ENCODE measurements around the gene USP16. TPM values are rescaled to one million over a fixed set of nuclear protein-coding genes. Genes with fewer than 3 reads are reported as not detected.

USP16 gene
- total RNA-seq, 1 experiment from 2014 or later = 27.3 TPM

GRCh38 chr21:29034678-29035077, 10.2 kb downstream of the USP16 start:
- no peaks in the 10 kb centered on the region for H4K20me1 ChIP-seq (ENCODE audit: insufficient read depth, low read depth, low read length)
- DNase-seq = no peak
- no peaks in the 10 kb centered on the region for H3K9me2 ChIP-seq (replicated peaks; ENCODE audit: insufficient read depth, low read length)
- H2AFZ ChIP-seq (ENCODE audit: low read length) = no peak overlapping the region
- H3K27ac ChIP-seq (ENCODE audit: low read length) = no peak overlapping the region
- no peaks in the 10 kb centered on the region for H3K9me3 ChIP-seq (ENCODE audit: low read length)
- peaks cover 49% of the 10 kb centered on the region for H3K79me2 ChIP-seq (ENCODE audit: low read length)
- no peak overlapping the region for H3K4me3 ChIP-seq (ENCODE audit: low read length)
- no peak overlapping the region for H3K4me2 ChIP-seq (ENCODE audit: low read depth, low read length, poor library complexity, severe bottlenecking)
- no peak overlapping the region for H3K9ac ChIP-seq (ENCODE audit: low read length)
- H3K4me1 ChIP-seq (ENCODE audit: low read length) = peaks cover 3% of the 10 kb centered on the region; the same call in 1 of the 2 replicates
- peaks cover 76% of the 10 kb centered on the region; the same call in 1 of the 2 replicates for H3K36me3 ChIP-seq (ENCODE audit: insufficient read depth, low read length)
- no peaks in the 10 kb centered on the region for H3K27me3 ChIP-seq (ENCODE audit: low read length)

DNA sequence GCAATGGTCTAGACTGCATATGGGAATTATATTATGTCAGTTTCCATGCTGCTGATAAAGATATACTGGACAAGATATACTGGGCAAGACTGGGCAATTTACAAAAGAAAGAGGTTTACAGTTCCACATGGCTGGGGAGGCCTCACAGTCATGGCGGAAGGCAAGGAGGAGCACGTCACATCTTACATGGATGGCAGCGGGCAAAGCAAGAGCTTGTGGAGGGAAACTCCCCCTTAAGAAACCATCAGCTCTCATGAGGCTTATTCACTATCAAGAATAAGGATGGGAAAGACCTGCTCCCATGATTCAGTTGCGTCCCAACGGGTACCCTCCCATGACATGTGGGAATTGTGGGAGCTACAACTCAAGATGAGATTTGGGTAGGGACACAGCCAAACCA, 27.8 kb downstream of the USP16 start:
- no peaks in the 10 kb centered on the region for H3K9me3 ChIP-seq (ENCODE audit: low read length)

DNA sequence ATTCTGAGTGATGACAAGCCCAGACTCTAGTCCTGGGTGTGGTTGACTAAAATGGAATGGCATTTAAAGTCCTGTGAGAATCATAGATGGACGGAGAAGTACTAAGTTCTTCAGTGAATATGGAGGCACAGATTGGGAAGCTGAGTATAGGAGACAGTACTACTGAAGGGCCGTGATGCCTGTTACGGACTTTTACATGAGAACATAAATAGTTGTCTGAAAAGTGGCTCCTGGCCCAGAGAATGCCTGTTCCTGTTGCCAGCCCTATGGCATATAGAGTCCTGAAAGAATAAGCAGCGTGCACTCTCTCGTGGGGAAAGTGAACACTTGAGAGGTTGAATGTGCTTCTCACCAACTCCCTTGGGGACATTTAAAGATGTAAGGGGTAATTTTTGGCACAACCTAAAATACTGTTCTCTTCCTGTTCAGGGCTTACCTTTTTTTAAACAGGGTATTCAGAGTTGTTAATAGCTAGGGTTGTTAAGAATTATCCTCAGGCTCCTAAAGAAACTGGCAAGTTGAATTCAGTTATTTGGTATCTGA, 28.6 kb downstream of the USP16 start:
- H3K9me3 ChIP-seq (ENCODE audit: low read length) = no peaks in the 10 kb centered on the region
- peaks cover 14% of the 10 kb centered on the region; the same call in 1 of the 2 replicates for H4K20me1 ChIP-seq (ENCODE audit: insufficient read depth, low read depth, low read length)
- H3K27ac ChIP-seq (ENCODE audit: low read length) = peak overlapping the region; percentile 87
- peak overlapping the region; percentile 36 for H3K4me2 ChIP-seq (ENCODE audit: low read depth, low read length, poor library complexity, severe bottlenecking)
- no peak overlapping the region for H2AFZ ChIP-seq (ENCODE audit: low read length)
- no peaks in the 10 kb centered on the region for H3K27me3 ChIP-seq (ENCODE audit: low read length)
- no peaks in the 10 kb centered on the region for H3K9me2 ChIP-seq (replicated peaks; ENCODE audit: insufficient read depth, low read length)
- peak; percentile 80 for DNase-seq
- no peaks in the 10 kb centered on the region for H3K79me2 ChIP-seq (ENCODE audit: low read length)
- H3K9ac ChIP-seq (ENCODE audit: low read length) = peak overlapping the region; percentile 27
- no peak overlapping the region for H3K4me3 ChIP-seq (ENCODE audit: low read length)
- peaks cover 41% of the 10 kb centered on the region for H3K4me1 ChIP-seq (ENCODE audit: low read length)
- peaks cover 55% of the 10 kb centered on the region for H3K36me3 ChIP-seq (ENCODE audit: insufficient read depth, low read length)

More for the DNA sequence above, 27.8 kb downstream of the USP16 start:
- no peaks in the 10 kb centered on the region for H3K9me2 ChIP-seq (replicated peaks; ENCODE audit: insufficient read depth, low read length)
- H2AFZ ChIP-seq (ENCODE audit: low read length) = no peak overlapping the region
- H3K36me3 ChIP-seq (ENCODE audit: insufficient read depth, low read length) = peaks cover 59% of the 10 kb centered on the region
- no peak overlapping the region for H3K9ac ChIP-seq (ENCODE audit: low read length)
- H3K4me3 ChIP-seq (ENCODE audit: low read length) = no peak overlapping the region
- peaks cover 4% of the 10 kb centered on the region for H3K79me2 ChIP-seq (ENCODE audit: low read length)
- DNase-seq = no peak
- H3K27me3 ChIP-seq (ENCODE audit: low read length) = no peaks in the 10 kb centered on the region
- peaks cover 14% of the 10 kb centered on the region; the same call in 1 of the 2 replicates for H4K20me1 ChIP-seq (ENCODE audit: insufficient read depth, low read depth, low read length)
- no peak overlapping the region for H3K27ac ChIP-seq (ENCODE audit: low read length)
- peaks cover 41% of the 10 kb centered on the region for H3K4me1 ChIP-seq (ENCODE audit: low read length)
- no peak overlapping the region for H3K4me2 ChIP-seq (ENCODE audit: low read depth, low read length, poor library complexity, severe bottlenecking)

DNA sequence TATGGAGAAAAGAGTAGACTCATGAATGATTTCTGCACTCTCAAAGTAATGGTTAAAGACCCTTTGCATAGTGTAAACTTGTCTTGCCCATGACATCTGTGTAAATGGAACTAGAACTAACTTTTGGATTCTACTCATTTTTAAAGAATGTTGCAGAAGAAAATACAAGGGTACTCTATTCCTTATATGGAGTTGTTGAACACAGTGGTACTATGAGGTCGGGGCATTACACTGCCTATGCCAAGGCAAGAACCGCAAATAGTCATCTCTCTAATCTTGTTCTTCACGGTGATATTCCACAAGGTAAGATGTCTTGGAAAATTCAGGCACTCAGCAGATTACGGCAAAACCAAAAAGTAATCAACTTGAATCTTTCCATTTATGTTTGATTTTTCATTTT, 29.2 kb downstream of the USP16 start:
- Histone ChIP-seq H3K27ac (ENCODE audit: low read length) (peak overlapping the region; percentile 87), H3K9ac (ENCODE audit: low read length) (peak overlapping the region; percentile 27; the same call in 1 of the 2 replicates), H2AFZ (ENCODE audit: low read length) (no peak overlapping the region), H3K79me2 (ENCODE audit: low read length) (no peaks in the 10 kb centered on the region), H3K4me3 (ENCODE audit: low read length) (no peak overlapping the region), H3K4me2 (ENCODE audit: low read depth, low read length, poor library complexity, severe bottlenecking) (peak overlapping the region; percentile 36), H3K9me2 (replicated peaks; ENCODE audit: insufficient read depth, low read length) (no peaks in the 10 kb centered on the region), H4K20me1 (ENCODE audit: insufficient read depth, low read depth, low read length) (peaks cover 14% of the 10 kb centered on the region; the same call in 1 of the 2 replicates), H3K27me3 (ENCODE audit: low read length) (no peaks in the 10 kb centered on the region), H3K4me1 (ENCODE audit: low read length) (peaks cover 41% of the 10 kb centered on the region), H3K9me3 (ENCODE audit: low read length) (no peaks in the 10 kb centered on the region), H3K36me3 (ENCODE audit: insufficient read depth, low read length) (peaks cover 51% of the 10 kb centered on the region)
- DNase-seq = no peak

- Histone ChIP-seq H3K4me3 (ENCODE audit: low read length) (no peak overlapping the region), H3K9me2 (replicated peaks; ENCODE audit: insufficient read depth, low read length) (no peaks in the 10 kb centered on the region), H4K20me1 (ENCODE audit: insufficient read depth, low read depth, low read length) (peaks cover 14% of the 10 kb centered on the region; the same call in 1 of the 2 replicates), H3K36me3 (ENCODE audit: insufficient read depth, low read length) (peaks cover 60% of the 10 kb centered on the region), H2AFZ (ENCODE audit: low read length) (no peak overlapping the region), H3K4me2 (ENCODE audit: low read depth, low read length, poor library complexity, severe bottlenecking) (no peak overlapping the region), H3K27ac (ENCODE audit: low read length) (no peak overlapping the region), H3K9ac (ENCODE audit: low read length) (no peak overlapping the region), H3K4me1 (ENCODE audit: low read length) (peaks cover 41% of the 10 kb centered on the region), H3K79me2 (ENCODE audit: low read length) (peaks cover 4% of the 10 kb centered on the region; the same call in 1 of the 2 replicates), H3K27me3 (ENCODE audit: low read length) (no peaks in the 10 kb centered on the region), H3K9me3 (ENCODE audit: low read length) (no peaks in the 10 kb centered on the region)
- no peak for DNase-seq
These were observed 30.6 kb downstream of the USP16 start for GRCh38 chr21:29055080-29055479.

- H3K27me3 ChIP-seq (ENCODE audit: low read length) = no peaks in the 10 kb centered on the region
- peaks cover 41% of the 10 kb centered on the region for H3K4me1 ChIP-seq (ENCODE audit: low read length)
- peaks cover 14% of the 10 kb centered on the region; the same call in 1 of the 2 replicates for H4K20me1 ChIP-seq (ENCODE audit: insufficient read depth, low read depth, low read length)
- H2AFZ ChIP-seq (ENCODE audit: low read length) = no peak overlapping the region
- no peak overlapping the region for H3K9ac ChIP-seq (ENCODE audit: low read length)
- H3K79me2 ChIP-seq (ENCODE audit: low read length) = peaks cover 4% of the 10 kb centered on the region; the same call in 1 of the 2 replicates
- no peaks in the 10 kb centered on the region for H3K9me2 ChIP-seq (replicated peaks; ENCODE audit: insufficient read depth, low read length)
- H3K36me3 ChIP-seq (ENCODE audit: insufficient read depth, low read length) = peaks cover 59% of the 10 kb centered on the region
- no peaks in the 10 kb centered on the region for H3K9me3 ChIP-seq (ENCODE audit: low read length)
- no peak overlapping the region for H3K4me2 ChIP-seq (ENCODE audit: low read depth, low read length, poor library complexity, severe bottlenecking)
- no peak overlapping the region for H3K27ac ChIP-seq (ENCODE audit: low read length)
- DNase-seq = no peak
- H3K4me3 ChIP-seq (ENCODE audit: low read length) = no peak overlapping the region
These were observed 31.5 kb downstream of the USP16 start for GRCh38 chr21:29056005-29056404.

DNA sequence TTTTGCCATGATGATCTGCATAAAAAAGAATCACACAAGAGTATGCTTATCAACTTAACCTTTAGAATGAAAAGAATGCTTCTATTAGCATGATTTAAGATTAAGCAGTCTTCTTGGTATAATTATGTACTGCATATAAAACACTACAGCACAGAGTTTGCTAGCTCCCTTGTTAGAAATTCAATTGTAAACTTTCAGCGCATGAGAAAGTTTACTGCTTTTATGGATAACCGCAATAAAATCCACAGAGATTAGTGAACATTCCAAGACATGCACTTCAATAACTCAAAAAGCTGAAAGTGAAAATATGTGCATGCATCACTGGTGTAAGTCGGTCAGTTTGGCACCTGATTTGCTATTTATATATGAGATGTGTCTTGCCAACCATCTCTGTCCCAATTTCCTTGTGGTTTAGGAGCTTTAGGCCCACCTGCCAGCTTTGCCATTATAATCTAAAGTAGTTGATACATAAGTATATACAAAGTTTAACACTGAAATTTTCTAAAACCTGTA, 32.1 kb downstream of the USP16 start:
- no peak overlapping the region for H3K4me2 ChIP-seq (ENCODE audit: low read depth, low read length, poor library complexity, severe bottlenecking)

GRCh38 chr21:29064850-29065481, 40.5 kb downstream of the USP16 start:
- no peaks in the 10 kb centered on the region for H3K9me3 ChIP-seq (ENCODE audit: low read length)
- no peak overlapping the region for H3K4me2 ChIP-seq (ENCODE audit: low read depth, low read length, poor library complexity, severe bottlenecking)
- H2AFZ ChIP-seq (ENCODE audit: low read length) = no peak overlapping the region
- H3K4me1 ChIP-seq (ENCODE audit: low read length) = peaks cover 6% of the 10 kb centered on the region
- peaks cover 88% of the 10 kb centered on the region for H3K36me3 ChIP-seq (ENCODE audit: insufficient read depth, low read length)
- no peak for DNase-seq
- H3K9me2 ChIP-seq (replicated peaks; ENCODE audit: insufficient read depth, low read length) = no peaks in the 10 kb centered on the region
- peaks cover 9% of the 10 kb centered on the region; the same call in 1 of the 2 replicates for H4K20me1 ChIP-seq (ENCODE audit: insufficient read depth, low read depth, low read length)
- no peaks in the 10 kb centered on the region for H3K27me3 ChIP-seq (ENCODE audit: low read length)
- H3K79me2 ChIP-seq (ENCODE audit: low read length) = peaks cover 65% of the 10 kb centered on the region
- H3K4me3 ChIP-seq (ENCODE audit: low read length) = no peak overlapping the region
- H3K9ac ChIP-seq (ENCODE audit: low read length) = no peak overlapping the region
- peak overlapping the region; percentile 38; the same call in 1 of the 2 replicates for H3K27ac ChIP-seq (ENCODE audit: low read length)

More for the DNA sequence above, 32.1 kb downstream of the USP16 start:
- Histone ChIP-seq H3K27me3 (ENCODE audit: low read length) (no peaks in the 10 kb centered on the region), H3K27ac (ENCODE audit: low read length) (no peak overlapping the region), H4K20me1 (ENCODE audit: insufficient read depth, low read depth, low read length) (peaks cover 14% of the 10 kb centered on the region; the same call in 1 of the 2 replicates), H3K9me3 (ENCODE audit: low read length) (no peaks in the 10 kb centered on the region), H3K4me3 (ENCODE audit: low read length) (no peak overlapping the region), H2AFZ (ENCODE audit: low read length) (no peak overlapping the region), H3K4me1 (ENCODE audit: low read length) (peaks cover 41% of the 10 kb centered on the region), H3K9ac (ENCODE audit: low read length) (no peak overlapping the region), H3K36me3 (ENCODE audit: insufficient read depth, low read length) (peaks cover 65% of the 10 kb centered on the region), H3K9me2 (replicated peaks; ENCODE audit: insufficient read depth, low read length) (no peaks in the 10 kb centered on the region), H3K79me2 (ENCODE audit: low read length) (peaks cover 10% of the 10 kb centered on the region; the same call in 1 of the 2 replicates)
- no peak for DNase-seq

Measured in Karpas-422 (cell line).